WTC11 (cell line): ENCODE results near the gene HDDC3. TPM values are rescaled to one million over a fixed set of nuclear protein-coding genes. Genes with fewer than 3 reads are reported as not detected.

Experiments
- ATAC-seq: fragments of 200-7000 bp; cut with Tn5 transposase; 2 replicates; pipeline ENCODE4 v1.10.0; 2021; ENCODE audit warnings: mild to moderate bottlenecking, moderate library complexity
- CTCF ChIA-PET: fragments of 300-600 bp; sonication (Branson Sonifier 250); formaldehyde crosslinking; loops from one replicate; lab custom pipeline; 2021; ENCODE audit warnings: antibody characterized with exemption; lab: Charles Lee
- POLR2A ChIA-PET: fragments of 350-600 bp; sonication (Branson Sonifier 250); formaldehyde crosslinking; loops from one replicate; lab custom pipeline; 2021; ENCODE audit warnings: antibody characterized with exemption; lab: Charles Lee
- DNase-seq: peaks from one replicate; pipeline ENCODE4 v3.0.0; 2021; ENCODE audit warnings: low spot score
- H3K27ac Mint-ChIP-seq: 2 replicates; pipeline ENCODE4 v1.8.0; 2021; ENCODE audit warnings: mixed read lengths
- H3K27me3 Mint-ChIP-seq: 2 replicates; pipeline ENCODE4 v1.8.0; 2021; ENCODE audit warnings: low read depth, mild to moderate bottlenecking, moderate library complexity, mixed read lengths
- H3K36me3 Mint-ChIP-seq: 2 replicates; pipeline ENCODE4 v1.8.0; 2021; ENCODE audit warnings: mixed read lengths
- H3K4me1 Mint-ChIP-seq: 2 replicates; pipeline ENCODE4 v1.8.0; 2022; ENCODE audit warnings: mixed read lengths
- H3K4me3 Mint-ChIP-seq: 2 replicates; pipeline ENCODE4 v1.8.0; 2021; ENCODE audit warnings: mild to moderate bottlenecking, moderate library complexity, mixed read lengths
- H3K9me3 Mint-ChIP-seq: 2 replicates; pipeline ENCODE4 v1.8.0; 2021; ENCODE audit warnings: mixed read lengths
- AFF4 ChIP-seq: sonication (generic); formaldehyde crosslinking; IDR thresholded peaks from 2 replicates; pipeline ENCODE4 v1.8.1; 2023; ENCODE audit warnings: mild to moderate bottlenecking, missing genetic modification reagents, borderline replicate concordance
- ARID4B ChIP-seq: sonication (generic); formaldehyde crosslinking; IDR thresholded peaks from 2 replicates; pipeline ENCODE4 v1.8.0; 2023; ENCODE audit warnings: missing genetic modification reagents, mild to moderate bottlenecking, borderline replicate concordance
- CBFB ChIP-seq: sonication (generic); formaldehyde crosslinking; IDR thresholded peaks from 2 replicates; pipeline ENCODE4 v1.8.1; 2022; ENCODE audit warnings: mild to moderate bottlenecking, low read depth, missing genetic modification reagents
- CREM ChIP-seq: sonication (generic); formaldehyde crosslinking; IDR thresholded peaks from 2 replicates; pipeline ENCODE4 v1.8.1; 2022; ENCODE audit warnings: mild to moderate bottlenecking, missing genetic modification reagents, moderate library complexity
- ELF4 ChIP-seq: sonication (generic); formaldehyde crosslinking; IDR thresholded peaks from 2 replicates; pipeline ENCODE4 v1.8.1; 2022; ENCODE audit warnings: low read depth, mild to moderate bottlenecking, moderate library complexity, missing genetic modification reagents
- HMGXB4 ChIP-seq: sonication (generic); formaldehyde crosslinking; IDR thresholded peaks from 2 replicates; pipeline ENCODE4 v1.8.1; 2023; ENCODE audit warnings: mild to moderate bottlenecking, moderate library complexity, missing genetic modification reagents
- NR3C1 ChIP-seq: sonication (generic); formaldehyde crosslinking; conservative IDR thresholded peaks from 2 replicates; pipeline ENCODE4 v1.8.1; 2023; ENCODE audit warnings: low read depth, mild to moderate bottlenecking, missing genetic modification reagents
- OVOL2 ChIP-seq: fragments of 250-450 bp; sonication (Bioruptor Pico); IDR thresholded peaks from 2 replicates; pipeline ENCODE4 v1.9.0; 2021; ENCODE audit warnings: mild to moderate bottlenecking, borderline replicate concordance
- SMAD3 ChIP-seq: sonication (generic); formaldehyde crosslinking; IDR thresholded peaks from 2 replicates; pipeline ENCODE4 v1.8.0; 2022; ENCODE audit warnings: missing genetic modification reagents, mild to moderate bottlenecking, borderline replicate concordance
- SMAD4 ChIP-seq: sonication (generic); formaldehyde crosslinking; IDR thresholded peaks from 2 replicates; pipeline ENCODE4 v1.8.0; 2022; ENCODE audit warnings: mild to moderate bottlenecking, missing genetic modification reagents
- SOX15 ChIP-seq: fragments of 250-450 bp; sonication (Bioruptor Pico); IDR thresholded peaks from 2 replicates; pipeline ENCODE4 v1.9.0; 2021; ENCODE audit warnings: mild to moderate bottlenecking
- TEAD4 ChIP-seq: sonication (generic); formaldehyde crosslinking; IDR thresholded peaks from 2 replicates; pipeline ENCODE4 v1.8.0; 2022; ENCODE audit warnings: mild to moderate bottlenecking, missing genetic modification reagents
- ZMAT4 ChIP-seq: fragments of 250-450 bp; sonication (Bioruptor Pico); IDR thresholded peaks from 2 replicates; pipeline ENCODE4 v1.9.0; 2021; ENCODE audit warnings: mild to moderate bottlenecking
- ZNF121 ChIP-seq: sonication (generic); formaldehyde crosslinking; IDR thresholded peaks from 2 replicates; pipeline ENCODE4 v1.8.0; 2023; ENCODE audit warnings: missing genetic modification reagents
- ZNF232 ChIP-seq: sonication (generic); formaldehyde crosslinking; IDR thresholded peaks from 2 replicates; pipeline ENCODE4 v1.8.0; 2022; ENCODE audit warnings: mild to moderate bottlenecking, missing genetic modification reagents
- total RNA-seq: library from RNA; stranded (reverse); gene quantifications from 3 replicates; pipeline ENCODE4 v1.2.3, GENCODE V29; 2021
- TF ChIP-seq, protein P1 (sequence below): fragments of 250-450 bp; sonication (Bioruptor Pico); IDR thresholded peaks from 2 replicates; pipeline ENCODE4 v1.9.0; 2021; ENCODE audit warnings: mild to moderate bottlenecking

HDDC3 gene
- total RNA-seq, 1 experiment from 2014 or later = 16.4 TPM

DNA sequence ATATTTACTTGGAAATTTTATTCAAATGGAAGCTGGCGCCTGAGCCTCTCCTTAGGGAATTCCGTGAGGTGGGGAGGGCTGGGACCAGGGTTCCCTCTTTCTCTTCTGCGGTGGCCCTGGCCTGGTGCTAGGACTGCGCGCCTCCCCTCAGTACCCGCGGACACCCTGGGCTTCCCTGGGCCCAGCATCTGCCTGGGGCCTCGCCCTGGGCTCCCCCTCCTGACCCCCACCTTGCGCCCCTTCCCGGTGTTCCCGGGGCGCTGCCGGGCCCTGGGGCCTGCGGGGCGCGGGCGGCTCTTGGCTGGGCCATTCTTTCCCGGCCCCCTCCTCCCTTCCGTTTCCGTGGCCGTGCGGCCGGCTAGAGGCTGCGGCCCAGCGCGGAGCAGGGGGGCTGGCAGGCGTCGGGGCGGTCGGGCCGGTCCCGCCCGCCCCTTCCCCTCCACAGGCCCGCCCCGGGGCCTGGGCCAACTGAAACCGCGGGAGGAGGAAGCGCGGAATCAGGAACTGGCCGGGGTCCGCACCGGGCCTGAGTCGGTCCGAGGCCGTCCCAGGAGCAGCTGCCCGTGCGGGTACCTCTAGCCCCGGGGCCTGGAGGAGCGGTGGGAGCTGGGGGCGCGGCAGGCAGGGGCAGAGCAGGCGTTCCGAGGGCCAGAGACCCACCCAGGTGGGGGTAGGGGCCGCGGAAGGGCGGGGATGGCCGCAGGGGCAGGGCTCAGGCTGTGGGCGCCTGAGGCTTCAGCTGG, 48.2 kb downstream of the HDDC3 start, which contains the start of gene FES (continued):
- TF ChIP-seq ARID4B (CRISPR knock-in tag) = no peak

GRCh38 chr15:90883526-90883975, 48.8 kb downstream of the HDDC3 start:
- ATAC-seq = no peak
- Mint-ChIP-seq H3K4me1 (peaks cover 22% of the 10 kb centered on the region), H3K27me3 (no peaks in the 10 kb centered on the region), H3K4me3 (peak overlapping the region; percentile 45), H3K36me3 (peaks cover 9% of the 10 kb centered on the region; the same call in 1 of the 2 replicates), H3K27ac (no peak overlapping the region), H3K9me3 (no peaks in the 10 kb centered on the region)
- no peak for DNase-seq
- ChIA-PET CTCF (interaction anchor here (1.0 to 4.9 kb wide), 6 partner anchors 21 to 563 kb away, joined by 3 to 75 read pairs (median 32); partner anchors contain the start of genes HDDC3, MAN2A2 and UNC45A), POLR2A (interaction anchor here (2.7 kb wide), 1 partner anchor 14 kb away, joined by 8 read pairs; the partner anchor contains the start of gene FURIN)
- TF ChIP-seq CBFB (CRISPR knock-in tag) (no peak), NR3C1 (CRISPR knock-in tag) (no peak), SOX15 (no peak), ZNF121 (CRISPR knock-in tag) (no peak), SMAD3 (CRISPR knock-in tag) (no peak), SMAD4 (CRISPR knock-in tag) (no peak), TEAD4 (CRISPR knock-in tag) (no peak), ELF4 (CRISPR knock-in tag) (no peak), OVOL2 (CRISPR knock-in tag) (no peak), AFF4 (CRISPR knock-in tag) (no peak), ZMAT4 (CRISPR knock-in tag) (no peak), HMGXB4 (CRISPR knock-in tag) (no peak), ZNF232 (CRISPR knock-in tag) (no peak), CREM (CRISPR knock-in tag) (no peak)
- TF ChIP-seq, protein P1, sequence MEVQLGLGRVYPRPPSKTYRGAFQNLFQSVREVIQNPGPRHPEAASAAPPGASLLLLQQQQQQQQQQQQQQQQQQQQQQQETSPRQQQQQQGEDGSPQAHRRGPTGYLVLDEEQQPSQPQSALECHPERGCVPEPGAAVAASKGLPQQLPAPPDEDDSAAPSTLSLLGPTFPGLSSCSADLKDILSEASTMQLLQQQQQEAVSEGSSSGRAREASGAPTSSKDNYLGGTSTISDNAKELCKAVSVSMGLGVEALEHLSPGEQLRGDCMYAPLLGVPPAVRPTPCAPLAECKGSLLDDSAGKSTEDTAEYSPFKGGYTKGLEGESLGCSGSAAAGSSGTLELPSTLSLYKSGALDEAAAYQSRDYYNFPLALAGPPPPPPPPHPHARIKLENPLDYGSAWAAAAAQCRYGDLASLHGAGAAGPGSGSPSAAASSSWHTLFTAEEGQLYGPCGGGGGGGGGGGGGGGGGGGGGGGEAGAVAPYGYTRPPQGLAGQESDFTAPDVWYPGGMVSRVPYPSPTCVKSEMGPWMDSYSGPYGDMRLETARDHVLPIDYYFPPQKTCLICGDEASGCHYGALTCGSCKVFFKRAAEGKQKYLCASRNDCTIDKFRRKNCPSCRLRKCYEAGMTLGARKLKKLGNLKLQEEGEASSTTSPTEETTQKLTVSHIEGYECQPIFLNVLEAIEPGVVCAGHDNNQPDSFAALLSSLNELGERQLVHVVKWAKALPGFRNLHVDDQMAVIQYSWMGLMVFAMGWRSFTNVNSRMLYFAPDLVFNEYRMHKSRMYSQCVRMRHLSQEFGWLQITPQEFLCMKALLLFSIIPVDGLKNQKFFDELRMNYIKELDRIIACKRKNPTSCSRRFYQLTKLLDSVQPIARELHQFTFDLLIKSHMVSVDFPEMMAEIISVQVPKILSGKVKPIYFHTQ (CRISPR knock-in tag) = no peak
